Measurements from ENCODE around the gene IFNL1. TPM values are rescaled to one million over a fixed set of nuclear protein-coding genes. Genes with fewer than 3 reads are reported as not detected.
"Not testable (repeated sequence)": the region's sequence is repeated elsewhere in the genome, so short reads cannot be mapped to it uniquely, and the experiment has no call there.

The IFNL1 gene
- total RNA-seq, 2 experiments from 2014 or later = not detected

- Mint-ChIP-seq H3K4me1 (ENCODE audit: low read depth) (peaks cover 6% of the 10 kb centered on the region), H3K4me3 (no peak overlapping the region), H3K27me3 (peaks cover 49% of the 10 kb centered on the region), H3K9me3 (no peaks in the 10 kb centered on the region), H3K36me3 (ENCODE audit: low read depth) (no peaks in the 10 kb centered on the region), H3K27ac (no peak overlapping the region)
- DNase-seq = no peak
- no peak overlapping the region for H3K4me3 ChIP-seq (ENCODE audit: low read length)
- peaks cover 0 to 15% of the 10 kb centered on the region in 2 experiments for H3K9me3 ChIP-seq (ENCODE audit: control insufficient read depth in 1 of 2, insufficient read depth in 1 of 2, low read length in 2 of 2)
- ChIA-PET POLR2A (no interaction called here), CTCF (no interaction called here)
- no peak for TF ChIP-seq CTCF (IDR thresholded peaks at IDR 0.05)
- peaks cover 35 to 40% of the 10 kb centered on the region in 2 experiments for H3K27me3 ChIP-seq (ENCODE audit: control insufficient read depth in 1 of 2, insufficient read depth in 2 of 2, low read length in 2 of 2)
- H3K27ac ChIP-seq (ENCODE audit: low read depth in 1 of 2, low read length in 2 of 2) = no peak overlapping the region
- peaks cover 16% of the 10 kb centered on the region for H3K4me1 ChIP-seq (ENCODE audit: insufficient read depth, low read length)
- H3K36me3 ChIP-seq (ENCODE audit: insufficient read depth, low read length) = no peaks in the 10 kb centered on the region
- intact Hi-C loops (cut with DNase I, micrococcal nuclease) = no loop called here
- no peak for ATAC-seq (ENCODE audit: poor library complexity)
These were observed 32.3 kb upstream of the IFNL1 start for GRCh38 chr19:39263912-39264305.

GRCh38 chr19:39264306-39265290 lies 31.6 kb upstream of the IFNL1 start:
- peaks cover 46% of the 10 kb centered on the region for H3K27me3 Mint-ChIP-seq
- no peak overlapping the region for H3K27ac Mint-ChIP-seq
- no peaks in the 10 kb centered on the region for H3K36me3 Mint-ChIP-seq (ENCODE audit: low read depth)
- H3K27ac ChIP-seq (ENCODE audit: low read depth in 1 of 2, low read length in 2 of 2) = no peak overlapping the region
- H3K4me3 ChIP-seq (ENCODE audit: low read length) = no peak overlapping the region
- ChIA-PET CTCF (no interaction called here), POLR2A (no interaction called here)
- TF ChIP-seq CTCF (IDR thresholded peaks at IDR 0.05) = no peak
- no peak for ATAC-seq (ENCODE audit: poor library complexity)
- H3K9me3 ChIP-seq (ENCODE audit: control insufficient read depth in 1 of 2, insufficient read depth in 1 of 2, low read length in 2 of 2) = peaks cover 0 to 15% of the 10 kb centered on the region in 2 experiments
- H3K27me3 ChIP-seq (ENCODE audit: control insufficient read depth in 1 of 2, insufficient read depth in 2 of 2, low read length in 2 of 2) = peaks cover 35 to 40% of the 10 kb centered on the region in 2 experiments
- no peaks in the 10 kb centered on the region for H3K9me3 Mint-ChIP-seq
- H3K36me3 ChIP-seq (ENCODE audit: insufficient read depth, low read length) = no peaks in the 10 kb centered on the region
- intact Hi-C loops (cut with DNase I, micrococcal nuclease) = no loop called here
- H3K4me1 ChIP-seq (ENCODE audit: insufficient read depth, low read length) = peaks cover 16% of the 10 kb centered on the region
- H3K4me3 Mint-ChIP-seq = no peak overlapping the region
- H3K4me1 Mint-ChIP-seq (ENCODE audit: low read depth) = peaks cover 6% of the 10 kb centered on the region
- no peak for DNase-seq

- DNase-seq (peak in 2 of 14 experiments; percentile 10 to 28), ATAC-seq (ENCODE audit: poor library complexity) (no peak)
- Histone ChIP-seq H3K4me3 (ENCODE audit: low read length) (no peak overlapping the region), H3K27ac (ENCODE audit: low read depth in 1 of 2, low read length in 2 of 2) (no peak overlapping the region), H3K36me3 (ENCODE audit: insufficient read depth, low read length) (no peaks in the 10 kb centered on the region), H3K4me1 (ENCODE audit: insufficient read depth, low read length) (peaks cover 16% of the 10 kb centered on the region), H3K9me3 (ENCODE audit: control insufficient read depth in 1 of 2, insufficient read depth in 1 of 2, low read length in 2 of 2) (peaks cover 0 to 15% of the 10 kb centered on the region in 2 experiments), H3K27me3 (ENCODE audit: control insufficient read depth in 1 of 2, insufficient read depth in 2 of 2, low read length in 2 of 2) (peaks cover 35 to 40% of the 10 kb centered on the region in 2 experiments)
- ChIA-PET POLR2A (no interaction called here), CTCF (no interaction called here)
- no peak overlapping the region for H3K4me3 Mint-ChIP-seq
- no peaks in the 10 kb centered on the region for H3K36me3 Mint-ChIP-seq (ENCODE audit: low read depth)
- H3K27ac Mint-ChIP-seq = no peak overlapping the region
- no peak for TF ChIP-seq CTCF (IDR thresholded peaks at IDR 0.05)
- H3K9me3 Mint-ChIP-seq = no peaks in the 10 kb centered on the region
- H3K4me1 Mint-ChIP-seq (ENCODE audit: low read depth) = peaks cover 6% of the 10 kb centered on the region
- intact Hi-C loops (cut with DNase I, micrococcal nuclease) = no loop called here
- H3K27me3 Mint-ChIP-seq = peaks cover 42% of the 10 kb centered on the region
These were observed 30.8 kb upstream of the IFNL1 start for GRCh38 chr19:39265321-39265916.

- H3K9me3 Mint-ChIP-seq; intact Hi-C loops (cut with DNase I, micrococcal nuclease); H3K4me1 Mint-ChIP-seq (ENCODE audit: low read depth); ATAC-seq (ENCODE audit: poor library complexity); CTCF ChIA-PET; H3K4me3 Mint-ChIP-seq; DNase-seq; H3K4me3 ChIP-seq (ENCODE audit: low read length); H3K27ac Mint-ChIP-seq; H3K36me3 ChIP-seq (ENCODE audit: insufficient read depth, low read length); H3K36me3 Mint-ChIP-seq (ENCODE audit: low read depth); H3K27ac ChIP-seq (ENCODE audit: low read depth in 1 of 2, low read length in 2 of 2); POLR2A ChIA-PET: not testable (repeated sequence)
- Histone ChIP-seq H3K27me3 (ENCODE audit: control insufficient read depth in 1 of 2, insufficient read depth in 2 of 2, low read length in 2 of 2) (peaks cover 24 to 26% of the 10 kb centered on the region in 2 experiments), H3K4me1 (ENCODE audit: insufficient read depth, low read length) (peaks cover 16% of the 10 kb centered on the region), H3K9me3 (ENCODE audit: control insufficient read depth in 1 of 2, insufficient read depth in 1 of 2, low read length in 2 of 2) (peaks cover 0 to 14% of the 10 kb centered on the region in 2 experiments)
- peaks cover 25% of the 10 kb centered on the region for H3K27me3 Mint-ChIP-seq
These were observed 28.1 kb upstream of the IFNL1 start, which contains the start of gene IFNL2 for GRCh38 chr19:39268085-39268484. Gene IFNL2, plus strand, starts transcription at chr19:39268396. Its CDS starts 173 bp downstream, at chr19:39268569.

Data from CD4-positive, alpha-beta T cell (primary cell).